Right atrium auricular region (tissue), 2 donors: ENCODE measurements around the gene PDCD5. TPM values are rescaled to one million over a fixed set of nuclear protein-coding genes. Genes with fewer than 3 reads are reported as not detected.

Experiments used
- DNase-seq: peaks from one replicate; pipeline ENCODE4 v3.0.0-alpha.2; 2019; ENCODE audit warnings: low spot score
- H3K27ac ChIP-seq, 2 donors: fragments of 200-600 bp; sonication (generic); 1 replicate in 1 of 2; 2 replicates in 1 of 2; pipeline ENCODE4 v1.5.1; 2016 to 2019
- H3K27me3 ChIP-seq, 2 donors: fragments of 200-600 bp; sonication (generic); one replicate each; pipeline versions ENCODE4 v1.5.1 to v1.6.0; 2017 to 2019
- H3K36me3 ChIP-seq: fragments of 200-600 bp; sonication (generic); one replicate; pipeline ENCODE4 v1.5.1; 2016
- H3K4me1 ChIP-seq, 2 donors: fragments of 200-600 bp; sonication (generic); one replicate each; pipeline versions ENCODE4 v1.5.1 to v1.6.0; 2017 to 2019
- H3K4me3 ChIP-seq, 2 donors: fragments of 200-600 bp; sonication (generic); 1 replicate in 1 of 2; 2 replicates in 1 of 2; pipeline ENCODE4 v1.5.1; 2017 to 2019; ENCODE audit warnings: mild to moderate bottlenecking in 1 of 2, moderate library complexity in 1 of 2
- H3K9me3 ChIP-seq, 2 donors: fragments of 200-600 bp; sonication (generic); one replicate each; pipeline ENCODE4 v1.5.1; 2019
- CTCF ChIP-seq, 2 donors: fragments of 200-600 bp; sonication (generic); IDR thresholded peaks; one replicate each; pipeline ENCODE4 v1.5.1; 2019; ENCODE audit warnings: antibody characterized with exemption in 2 of 2
- total RNA-seq, 2 donors: library from RNA; depleted of rRNA; stranded (reverse); fragments of >200 nt; gene quantifications; one replicate each; pipeline ENCODE4 v1.1.0, GENCODE V29; 2016

Gene PDCD5
- total RNA-seq, 2 donors from 2014 or later: 144 to 191 TPM

DNA sequence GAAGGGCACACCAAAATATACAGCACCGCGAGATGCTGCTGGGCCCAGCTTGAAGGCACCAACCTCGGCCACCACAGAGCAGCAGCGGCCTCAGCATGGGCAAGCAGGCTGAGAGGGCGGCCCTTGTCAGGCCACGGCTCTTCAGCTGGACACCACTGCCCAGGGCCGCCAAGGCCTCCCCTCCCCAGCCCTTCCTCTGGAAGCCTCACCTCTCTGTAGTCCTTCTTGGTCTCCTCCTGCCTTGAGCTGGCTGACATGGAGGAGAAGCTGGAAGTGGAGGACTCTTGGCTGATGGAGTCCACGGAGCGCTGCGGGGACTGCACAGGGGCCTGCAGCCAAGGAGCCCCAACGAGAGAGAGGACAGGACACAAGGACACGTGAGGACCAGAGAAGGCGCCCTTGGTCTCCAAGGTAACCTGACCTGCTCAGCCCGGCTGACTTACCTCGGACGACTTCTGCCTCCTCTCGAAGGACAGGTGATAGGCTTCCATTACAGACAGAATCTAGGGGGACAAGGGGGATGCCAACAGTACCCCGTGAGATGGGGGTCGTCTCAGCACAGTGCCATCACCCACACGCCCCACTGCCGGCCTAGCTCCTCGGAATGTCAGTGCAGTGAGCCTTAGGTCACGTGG lies 38.2 kb downstream of the PDCD5 start:
- H3K36me3 ChIP-seq: peaks cover 85% of the 10 kb centered on the region
- DNase-seq: no peak
- no peaks in the 10 kb centered on the region for H3K9me3 ChIP-seq
- TF ChIP-seq CTCF (IDR thresholded peaks at IDR 0.05): no peak
- no peak overlapping the region for H3K27ac ChIP-seq
- H3K4me3 ChIP-seq: no peak overlapping the region
- no peaks in the 10 kb centered on the region for H3K27me3 ChIP-seq
- H3K4me1 ChIP-seq: no peaks in the 10 kb centered on the region

DNA sequence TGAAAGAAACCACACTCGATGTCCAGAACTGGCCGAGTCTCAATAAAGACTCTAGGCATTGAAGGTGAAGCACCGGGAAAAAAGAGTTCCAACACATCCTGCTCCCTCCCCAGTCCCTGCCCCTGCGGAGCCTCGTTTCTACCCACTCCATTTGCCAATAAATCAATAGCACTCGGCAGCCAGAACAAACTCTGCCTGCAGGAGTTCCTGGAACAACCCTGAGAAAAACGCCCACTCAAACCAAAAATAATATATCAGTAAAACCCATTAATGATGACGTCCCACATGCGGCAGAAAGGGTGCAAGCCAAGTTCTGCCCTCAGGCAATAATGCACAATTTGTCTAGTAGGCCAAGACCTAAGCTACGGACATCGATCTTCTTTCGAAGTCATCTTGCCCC lies 41.0 kb downstream of the PDCD5 start:
- H3K27ac ChIP-seq: no peak overlapping the region
- no peaks in the 10 kb centered on the region for H3K27me3 ChIP-seq
- no peak overlapping the region for H3K4me3 ChIP-seq
- TF ChIP-seq CTCF (IDR thresholded peaks at IDR 0.05): no peak
- peaks cover 67% of the 10 kb centered on the region for H3K36me3 ChIP-seq
- DNase-seq: no peak
- no peaks in the 10 kb centered on the region for H3K4me1 ChIP-seq
- H3K9me3 ChIP-seq: no peaks in the 10 kb centered on the region

DNA sequence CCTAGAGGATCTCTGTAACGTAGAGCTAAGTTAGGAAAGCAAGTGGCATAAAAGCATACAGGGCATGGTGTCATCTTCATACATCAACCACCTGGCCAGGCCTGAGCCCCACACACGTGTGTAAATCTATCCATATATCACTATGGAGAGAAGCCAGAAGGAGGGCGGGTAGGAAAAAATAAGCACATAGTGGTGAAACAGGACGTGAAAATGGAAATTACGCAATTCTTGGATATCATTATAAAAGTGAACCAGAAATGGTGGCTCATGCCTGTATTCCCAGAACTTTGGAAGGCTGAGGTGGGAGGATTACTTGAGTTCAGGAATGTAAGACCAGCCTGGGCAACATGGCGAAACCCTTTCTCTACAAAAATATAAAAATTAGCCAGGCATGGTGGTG lies 43.4 kb downstream of the PDCD5 start:
- H3K27ac ChIP-seq: no peak overlapping the region
- no peak for TF ChIP-seq CTCF (IDR thresholded peaks at IDR 0.05)
- H3K9me3 ChIP-seq: no peaks in the 10 kb centered on the region
- DNase-seq: no peak
- H3K36me3 ChIP-seq: peaks cover 60% of the 10 kb centered on the region
- no peaks in the 10 kb centered on the region for H3K27me3 ChIP-seq
- no peaks in the 10 kb centered on the region for H3K4me1 ChIP-seq
- no peak overlapping the region for H3K4me3 ChIP-seq

GRCh38 chr19:32626969-32627368 lies 46.0 kb downstream of the PDCD5 start:
- DNase-seq: no peak
- no peak overlapping the region for H3K4me3 ChIP-seq
- peaks cover 61% of the 10 kb centered on the region for H3K36me3 ChIP-seq
- H3K9me3 ChIP-seq: no peaks in the 10 kb centered on the region
- no peak overlapping the region for H3K27ac ChIP-seq
- no peaks in the 10 kb centered on the region for H3K27me3 ChIP-seq
- H3K4me1 ChIP-seq: no peaks in the 10 kb centered on the region
- TF ChIP-seq CTCF (IDR thresholded peaks at IDR 0.05): no peak

DNA sequence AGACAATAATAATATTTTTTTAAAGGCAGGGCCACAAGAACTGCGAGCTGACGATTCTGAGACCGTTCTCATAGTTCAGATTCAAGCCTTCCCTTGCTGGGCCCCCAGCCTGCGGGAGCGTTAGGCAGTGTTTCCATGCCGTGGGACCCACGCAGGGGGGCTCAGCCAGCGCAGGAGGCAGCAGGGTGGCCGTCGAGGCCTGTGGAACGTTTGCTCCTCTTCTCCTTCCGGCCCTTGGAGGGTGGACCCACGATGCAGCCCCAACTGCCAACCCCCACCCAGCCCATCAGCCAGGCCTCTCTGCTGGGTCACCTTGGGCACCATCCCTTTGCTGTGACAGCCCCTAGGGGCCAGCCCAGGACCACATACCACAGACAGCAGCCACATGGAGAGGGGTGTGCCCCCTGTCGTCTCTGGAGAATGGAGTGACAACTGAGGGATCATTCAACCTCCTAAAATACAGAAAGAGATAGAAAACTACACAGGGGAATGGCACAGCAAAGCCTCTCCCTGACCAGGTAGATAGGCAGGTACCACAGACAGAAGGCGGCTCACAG lies 46.8 kb downstream of the PDCD5 start:
- Histone ChIP-seq H3K9me3 (no peaks in the 10 kb centered on the region), H3K27ac (peak overlapping the region; percentile 62 to 66), H3K36me3 (peaks cover 53% of the 10 kb centered on the region), H3K27me3 (no peaks in the 10 kb centered on the region), H3K4me3 (no peak overlapping the region), H3K4me1 (no peaks in the 10 kb centered on the region)
- peak in 1 of 2 donors; percentile 36 for TF ChIP-seq CTCF (IDR thresholded peaks at IDR 0.05)
- DNase-seq: no peak

GRCh38 chr19:32630338-32630737 lies 49.3 kb downstream of the PDCD5 start:
- H3K27me3 ChIP-seq: no peaks in the 10 kb centered on the region
- no peak for TF ChIP-seq CTCF (IDR thresholded peaks at IDR 0.05)
- H3K27ac ChIP-seq: no peak overlapping the region
- H3K4me3 ChIP-seq: no peak overlapping the region
- no peaks in the 10 kb centered on the region for H3K9me3 ChIP-seq
- H3K36me3 ChIP-seq: peaks cover 32% of the 10 kb centered on the region
- no peaks in the 10 kb centered on the region for H3K4me1 ChIP-seq
- DNase-seq: no peak
